Calu3 (cell line): Measurements from ENCODE around the gene TIFAB. TPM values are rescaled to one million over a fixed set of nuclear protein-coding genes. Genes with fewer than 3 reads are reported as not detected.

Experiments used
- BruUV-seq: library from RNA; stranded (reverse); fragments of 400-500 nt; replicated peaks from 2 replicates; lab custom pipeline; 2021; lab: Mats Ljungman, UMichigan
- CTCF ChIA-PET: fragments of 300-600 bp; sonication (Branson Sonifier 250); formaldehyde crosslinking; loops from one replicate; lab custom pipeline; 2022; ENCODE audit warnings: antibody characterized with exemption; lab: Charles Lee
- DNase-seq: peaks from one replicate; pipeline ENCODE4 v3.0.0; 2022
- H3K27ac Mint-ChIP-seq: one replicate; pipeline ENCODE4 v1.8.0; 2022; ENCODE audit warnings: mixed read lengths; ENCODE audit not compliant: unreplicated experiment
- H3K27me3 Mint-ChIP-seq: one replicate; pipeline ENCODE4 v1.8.0; 2022; ENCODE audit warnings: mixed read lengths; ENCODE audit not compliant: unreplicated experiment
- H3K36me3 Mint-ChIP-seq: one replicate; pipeline ENCODE4 v1.8.0; 2022; ENCODE audit warnings: mild to moderate bottlenecking, moderate library complexity, mixed read lengths; ENCODE audit not compliant: insufficient read depth, unreplicated experiment
- H3K4me1 Mint-ChIP-seq: one replicate; pipeline ENCODE4 v1.8.0; 2022; ENCODE audit warnings: mild to moderate bottlenecking, low read depth, mixed read lengths; ENCODE audit not compliant: unreplicated experiment
- H3K4me3 Mint-ChIP-seq: one replicate; pipeline ENCODE4 v1.8.0; 2022; ENCODE audit warnings: mild to moderate bottlenecking, low read depth, moderate library complexity, mixed read lengths; ENCODE audit not compliant: unreplicated experiment
- H3K9me3 Mint-ChIP-seq: one replicate; pipeline ENCODE4 v1.8.0; 2022; ENCODE audit warnings: low read depth, mixed read lengths; ENCODE audit not compliant: unreplicated experiment
- intact Hi-C: fragments of 100-400 bp; cut with micrococcal nuclease; formaldehyde crosslinking; loops from one replicate; pipeline ENCODE4 v1.10.0; 2022; ENCODE audit not compliant: unreplicated experiment
- total RNA-seq: library from RNA; stranded (reverse); gene quantifications from 2 replicates; pipeline ENCODE4 v1.2.3, GENCODE V29; 2022
- TF ChIP-seq, protein P1 (sequence below): fragments of 200-600 bp; IDR thresholded peaks from one replicate; pipeline ENCODE4 v1.8.0; 2022; ENCODE audit warnings: antibody characterized with exemption; ENCODE audit not compliant: unreplicated experiment

Gene TIFAB
- total RNA-seq, 1 experiment from 2014 or later: not detected

DNA sequence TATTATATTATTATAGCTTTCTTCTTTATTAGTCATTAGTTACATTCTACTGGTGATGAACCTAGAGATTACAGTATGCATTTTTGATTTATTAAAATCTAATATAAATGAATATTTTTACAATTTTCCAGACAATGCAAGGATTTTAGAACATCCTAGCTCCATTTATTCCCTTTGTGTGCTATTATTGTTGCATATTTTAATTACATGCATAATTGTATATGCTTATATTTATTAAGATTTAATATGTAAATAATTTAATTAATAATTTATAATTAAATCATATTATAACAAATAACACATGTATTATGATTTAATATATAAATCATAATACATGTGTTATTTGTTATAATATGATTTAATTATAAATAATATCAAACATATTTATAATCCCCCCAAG lies 29.7 kb downstream of the TIFAB start:
- Mint-ChIP-seq H3K4me1 (no peaks in the 10 kb centered on the region), H3K9me3 (no peaks in the 10 kb centered on the region), H3K4me3 (no peak overlapping the region), H3K27ac (no peak overlapping the region), H3K27me3 (peaks cover 40% of the 10 kb centered on the region), H3K36me3 (no peaks in the 10 kb centered on the region)
- TF ChIP-seq, protein P1, sequence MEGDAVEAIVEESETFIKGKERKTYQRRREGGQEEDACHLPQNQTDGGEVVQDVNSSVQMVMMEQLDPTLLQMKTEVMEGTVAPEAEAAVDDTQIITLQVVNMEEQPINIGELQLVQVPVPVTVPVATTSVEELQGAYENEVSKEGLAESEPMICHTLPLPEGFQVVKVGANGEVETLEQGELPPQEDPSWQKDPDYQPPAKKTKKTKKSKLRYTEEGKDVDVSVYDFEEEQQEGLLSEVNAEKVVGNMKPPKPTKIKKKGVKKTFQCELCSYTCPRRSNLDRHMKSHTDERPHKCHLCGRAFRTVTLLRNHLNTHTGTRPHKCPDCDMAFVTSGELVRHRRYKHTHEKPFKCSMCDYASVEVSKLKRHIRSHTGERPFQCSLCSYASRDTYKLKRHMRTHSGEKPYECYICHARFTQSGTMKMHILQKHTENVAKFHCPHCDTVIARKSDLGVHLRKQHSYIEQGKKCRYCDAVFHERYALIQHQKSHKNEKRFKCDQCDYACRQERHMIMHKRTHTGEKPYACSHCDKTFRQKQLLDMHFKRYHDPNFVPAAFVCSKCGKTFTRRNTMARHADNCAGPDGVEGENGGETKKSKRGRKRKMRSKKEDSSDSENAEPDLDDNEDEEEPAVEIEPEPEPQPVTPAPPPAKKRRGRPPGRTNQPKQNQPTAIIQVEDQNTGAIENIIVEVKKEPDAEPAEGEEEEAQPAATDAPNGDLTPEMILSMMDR: no peak
- intact Hi-C loops: no loop called here
- DNase-seq: no peak
- CTCF ChIA-PET: interaction anchor here (0.5 kb wide), 1 partner anchor 821 kb away, joined by 4 read pairs; no protein-coding TSS in a partner anchor
- BruUV-seq: no TSS peak

DNA sequence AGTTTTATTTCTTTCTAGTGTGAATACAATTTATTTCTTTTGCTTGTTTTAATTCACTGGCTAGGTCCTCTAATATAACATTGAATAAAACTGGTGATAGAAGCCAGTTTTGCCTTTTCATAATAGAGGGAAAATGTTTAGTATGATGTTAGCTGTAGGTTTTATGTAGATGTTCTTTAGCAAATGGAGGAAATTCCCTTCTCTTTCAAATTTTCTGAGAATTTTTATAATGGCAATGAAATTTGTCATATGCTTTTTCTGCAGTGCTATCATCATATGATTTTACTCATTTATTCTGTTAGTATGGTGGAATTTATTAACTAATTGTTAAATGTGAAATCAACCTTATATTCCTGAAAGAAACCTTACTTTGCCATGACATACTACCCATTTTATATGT lies 35.1 kb downstream of the TIFAB start:
- BruUV-seq: no TSS peak
- TF ChIP-seq, protein P1: no peak
- Mint-ChIP-seq H3K27me3 (peaks cover 57% of the 10 kb centered on the region), H3K4me1 (no peaks in the 10 kb centered on the region), H3K4me3 (no peak overlapping the region), H3K27ac (no peak overlapping the region), H3K36me3 (no peaks in the 10 kb centered on the region), H3K9me3 (no peaks in the 10 kb centered on the region)
- no peak for DNase-seq
- CTCF ChIA-PET: no interaction called here
- intact Hi-C loops: no loop called here

DNA sequence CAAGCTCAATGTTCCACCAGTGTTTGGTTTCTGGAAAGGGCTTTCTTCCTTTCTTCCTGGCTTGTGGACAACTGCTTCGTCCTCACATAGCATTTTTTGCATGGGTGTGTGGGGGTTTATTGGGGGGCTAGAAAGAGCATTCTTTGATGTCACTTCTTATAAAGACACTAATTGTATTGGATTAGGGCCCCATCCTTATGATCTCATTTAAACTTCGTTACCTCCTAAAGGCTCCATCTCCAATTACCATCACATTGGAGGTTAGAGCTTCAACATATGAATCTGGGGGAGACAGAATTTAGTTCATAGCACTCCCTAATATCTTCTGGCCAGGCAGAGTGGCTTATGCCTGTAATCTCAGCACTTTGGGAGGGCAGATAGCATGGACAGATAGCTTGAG lies 47.1 kb downstream of the TIFAB start:
- CTCF ChIA-PET: no interaction called here
- peaks cover 13% of the 10 kb centered on the region for H3K4me1 Mint-ChIP-seq
- peaks cover 4% of the 10 kb centered on the region for H3K27me3 Mint-ChIP-seq
- no peak overlapping the region for H3K27ac Mint-ChIP-seq
- intact Hi-C loops: no loop called here
- BruUV-seq: no TSS peak
- H3K36me3 Mint-ChIP-seq: peaks cover under 1% of the 10 kb centered on the region
- no peak overlapping the region for H3K4me3 Mint-ChIP-seq
- H3K9me3 Mint-ChIP-seq: no peaks in the 10 kb centered on the region
- TF ChIP-seq, protein P1: no peak
- no peak for DNase-seq

DNA sequence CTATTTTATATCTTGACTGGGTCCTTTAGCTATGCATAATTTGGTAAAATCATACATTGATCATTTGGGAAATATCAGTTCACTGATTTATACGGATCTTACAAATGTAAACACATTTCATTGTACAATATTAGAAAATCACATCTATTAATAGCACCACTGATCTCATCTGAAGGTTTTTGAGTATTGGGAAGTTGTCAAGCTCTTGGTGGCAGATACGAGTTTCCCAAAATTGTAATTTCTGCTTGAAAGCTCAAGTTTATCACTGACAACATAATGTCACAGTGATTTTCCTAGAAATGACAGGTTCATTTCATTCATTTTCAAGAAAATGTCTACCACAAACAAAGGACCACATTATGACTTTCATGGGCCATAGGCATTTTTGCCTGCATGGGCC lies 50.1 kb downstream of the TIFAB start:
- intact Hi-C loops: no loop called here
- CTCF ChIA-PET: no interaction called here
- TF ChIP-seq, protein P1: no peak
- no peak for DNase-seq
- Mint-ChIP-seq H3K9me3 (no peaks in the 10 kb centered on the region), H3K36me3 (peaks cover 31% of the 10 kb centered on the region), H3K27ac (no peak overlapping the region), H3K4me3 (no peak overlapping the region), H3K27me3 (no peaks in the 10 kb centered on the region), H3K4me1 (peaks cover 26% of the 10 kb centered on the region)
- BruUV-seq: no TSS peak
